HL-60 (cell line): Measurements from ENCODE around the gene TPM3.

ENCODE experiments used
- DNase-seq, 2 experiments: peaks; one replicate each; pipeline ENCODE4 v3.0.0-alpha.2; 2010 to 2020; ENCODE audit warnings: low read depth in 1 of 2, low spot score in 1 of 2
- H3K27ac ChIP-seq: fragments of 250-450 bp; sonication (Bioruptor Pico); replicated peaks from 2 replicates; pipeline ENCODE4 v1.5.1; 2020; ENCODE audit warnings: mild to moderate bottlenecking, moderate library complexity
- H3K27me3 ChIP-seq: fragments of 250-450 bp; sonication (Bioruptor Pico); 2 replicates; pipeline ENCODE4 v1.5.1; 2021; ENCODE audit warnings: mild to moderate bottlenecking, moderate library complexity; ENCODE audit not compliant: insufficient read depth, poor library complexity, severe bottlenecking
- H3K4me3 ChIP-seq: replicated peaks from 2 replicates; pipeline ENCODE4 v1.5.1; 2011; ENCODE audit warnings: mild to moderate bottlenecking, control low read depth, low read length; ENCODE audit not compliant: insufficient read depth
- GABPA ChIP-seq: IDR thresholded peaks from 2 replicates; pipeline ENCODE4 v1.6.1; 2012; ENCODE audit warnings: low read depth
- POLR2AphosphoS5 ChIP-seq: IDR thresholded peaks from 2 replicates; pipeline ENCODE4 v1.6.1; 2012; ENCODE audit warnings: low read depth
- REST ChIP-seq: IDR thresholded peaks from 2 replicates; pipeline ENCODE4 v1.6.1; 2012; ENCODE audit warnings: low read depth; ENCODE audit not compliant: insufficient replicate concordance
- SPI1 ChIP-seq: IDR thresholded peaks from 2 replicates; pipeline ENCODE4 v1.6.1; 2012; ENCODE audit warnings: low read depth, mild to moderate bottlenecking, borderline replicate concordance
- TF ChIP-seq, protein P1 (sequence below): IDR thresholded peaks from one replicate; pipeline ENCODE4 v1.5.1; 2011; ENCODE audit warnings: low read length, control low read depth, inconsistent platforms; ENCODE audit not compliant: insufficient read depth

The TPM3 gene

DNA sequence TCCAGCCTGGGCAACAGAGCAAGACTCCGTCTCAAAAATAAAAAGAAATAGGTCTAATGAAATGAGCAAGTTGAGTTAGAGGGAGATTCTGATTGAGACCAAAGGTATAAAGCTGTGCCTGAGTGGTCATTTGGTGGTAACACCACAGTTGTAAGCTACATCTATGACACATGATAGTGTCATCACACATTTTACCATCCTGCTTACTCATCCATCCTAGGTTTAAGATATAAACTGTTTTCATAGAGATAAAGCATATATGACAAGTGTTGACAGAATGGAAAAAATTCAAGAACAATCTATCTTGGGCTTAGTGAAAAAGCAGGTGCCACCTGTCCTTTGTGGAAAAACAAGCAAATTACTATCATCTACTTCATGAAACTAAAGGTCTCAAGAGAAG is 21.4 kb upstream of the TPM3 start:
- Histone ChIP-seq H3K4me3 (no peak overlapping the region), H3K27ac (no peak overlapping the region), H3K27me3 (no peaks in the 10 kb centered on the region)
- no peak for DNase-seq
- no peak for TF ChIP-seq POLR2AphosphoS5
- TF ChIP-seq REST, result no peak
- no peak for TF ChIP-seq GABPA
- no peak for TF ChIP-seq SPI1
- TF ChIP-seq, protein P1, sequence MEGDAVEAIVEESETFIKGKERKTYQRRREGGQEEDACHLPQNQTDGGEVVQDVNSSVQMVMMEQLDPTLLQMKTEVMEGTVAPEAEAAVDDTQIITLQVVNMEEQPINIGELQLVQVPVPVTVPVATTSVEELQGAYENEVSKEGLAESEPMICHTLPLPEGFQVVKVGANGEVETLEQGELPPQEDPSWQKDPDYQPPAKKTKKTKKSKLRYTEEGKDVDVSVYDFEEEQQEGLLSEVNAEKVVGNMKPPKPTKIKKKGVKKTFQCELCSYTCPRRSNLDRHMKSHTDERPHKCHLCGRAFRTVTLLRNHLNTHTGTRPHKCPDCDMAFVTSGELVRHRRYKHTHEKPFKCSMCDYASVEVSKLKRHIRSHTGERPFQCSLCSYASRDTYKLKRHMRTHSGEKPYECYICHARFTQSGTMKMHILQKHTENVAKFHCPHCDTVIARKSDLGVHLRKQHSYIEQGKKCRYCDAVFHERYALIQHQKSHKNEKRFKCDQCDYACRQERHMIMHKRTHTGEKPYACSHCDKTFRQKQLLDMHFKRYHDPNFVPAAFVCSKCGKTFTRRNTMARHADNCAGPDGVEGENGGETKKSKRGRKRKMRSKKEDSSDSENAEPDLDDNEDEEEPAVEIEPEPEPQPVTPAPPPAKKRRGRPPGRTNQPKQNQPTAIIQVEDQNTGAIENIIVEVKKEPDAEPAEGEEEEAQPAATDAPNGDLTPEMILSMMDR, result no peak

DNA sequence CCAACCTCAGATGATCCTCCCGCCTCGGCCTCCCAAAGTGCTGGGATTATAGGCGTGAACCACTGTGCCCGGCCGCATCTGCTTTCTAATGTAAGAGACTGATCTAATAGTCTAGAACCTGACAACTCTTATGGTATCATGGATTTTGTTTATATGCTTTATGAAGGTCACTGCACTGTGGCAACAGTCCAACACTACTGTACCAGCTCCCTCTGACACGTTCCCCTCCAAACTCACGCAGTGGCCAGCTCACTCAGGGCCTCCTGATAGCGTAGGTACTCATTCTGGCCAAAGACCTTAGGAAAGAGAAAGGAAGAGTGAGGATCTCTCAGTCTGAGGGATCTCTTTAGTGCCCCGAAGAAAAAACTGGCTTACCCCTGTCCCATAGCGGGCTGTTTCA is 20.2 kb upstream of the TPM3 start:
- DNase-seq, result no peak
- Histone ChIP-seq H3K27me3 (no peaks in the 10 kb centered on the region), H3K4me3 (no peak overlapping the region), H3K27ac (no peak overlapping the region)
- TF ChIP-seq SPI1, result no peak
- TF ChIP-seq REST, result no peak
- no peak for TF ChIP-seq GABPA
- TF ChIP-seq, protein P1, result no peak

DNA sequence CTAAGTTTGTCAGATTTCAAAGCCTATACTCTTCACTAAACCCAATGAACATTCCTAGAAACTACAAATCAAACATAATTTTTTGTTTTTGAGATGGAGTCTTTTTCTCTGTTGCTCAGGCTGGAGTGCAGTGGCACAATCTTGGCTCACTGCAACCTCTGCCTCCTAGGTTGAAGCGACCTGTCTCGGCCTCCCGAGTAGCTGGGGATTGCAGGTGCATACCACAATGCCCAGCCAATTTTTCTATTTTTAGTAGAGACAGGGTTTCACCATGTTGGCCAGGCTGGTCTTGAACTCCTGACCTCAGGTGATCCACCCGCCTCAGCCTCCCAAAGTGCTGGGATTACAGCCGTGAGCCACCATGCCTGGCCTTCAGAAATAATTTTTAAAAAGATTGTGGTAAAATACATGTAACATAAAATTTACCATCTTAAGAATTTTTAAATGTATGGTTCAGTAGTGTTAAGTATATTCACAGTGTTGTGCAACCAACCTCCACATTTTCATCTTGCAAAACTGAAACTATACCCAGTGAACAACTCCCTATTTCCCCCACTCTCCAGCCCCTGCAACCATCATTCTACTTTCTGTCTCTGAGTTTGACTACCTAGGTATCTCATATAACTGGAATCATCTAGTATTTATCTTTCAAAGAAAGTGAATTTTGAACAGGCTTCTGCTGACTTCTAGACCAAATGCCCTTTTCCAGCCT is 16.9 kb upstream of the TPM3 start:
- DNase-seq, result no peak
- no peak overlapping the region for H3K27ac ChIP-seq
- no peak overlapping the region for H3K4me3 ChIP-seq
- no peaks in the 10 kb centered on the region for H3K27me3 ChIP-seq
- TF ChIP-seq, protein P1, result no peak

- H3K27me3 ChIP-seq, result no peaks in the 10 kb centered on the region
- no peak overlapping the region; the same call in 1 of the 2 replicates for H3K27ac ChIP-seq
- DNase-seq, result no peak
Observed at GRCh38 chr1:154207262-154207661, 15.4 kb upstream of the TPM3 start.

More at GRCh38 chr1:154207262-154207661, 15.4 kb upstream of the TPM3 start:
- H3K4me3 ChIP-seq, result no peak overlapping the region
- no peak for TF ChIP-seq GABPA
- TF ChIP-seq REST, result no peak
- no peak for TF ChIP-seq SPI1
- TF ChIP-seq, protein P1, result no peak
- no peak for TF ChIP-seq POLR2AphosphoS5
